Urinary bladder (tissue), 4 donors: Measurements from ENCODE around the gene ZC3H7B. TPM values are rescaled to one million over a fixed set of nuclear protein-coding genes. Genes with fewer than 3 reads are reported as not detected.

ENCODE experiments used
- DNase-seq: peaks from one replicate; pipeline ENCODE4 v3.0.0-alpha.2; 2015; ENCODE audit errors: extremely low spot score
- H3K27ac ChIP-seq: one replicate; pipeline ENCODE4 v1.5.1; 2013; ENCODE audit warnings: low read depth, mild to moderate bottlenecking, moderate library complexity
- H3K36me3 ChIP-seq: one replicate; pipeline ENCODE4 v1.6.1; 2013; ENCODE audit warnings: mild to moderate bottlenecking, moderate library complexity; ENCODE audit not compliant: insufficient read depth
- H3K4me1 ChIP-seq: one replicate; pipeline ENCODE4 v1.6.1; 2013; ENCODE audit warnings: mild to moderate bottlenecking, moderate library complexity; ENCODE audit not compliant: insufficient read depth
- H3K4me3 ChIP-seq: one replicate; pipeline ENCODE4 v1.5.1; 2013; ENCODE audit warnings: low read depth, low read length
- WGBS: extraction: QIAGEN DNeasy Blood & Tissue Kit; methylation state at CpG from one replicate; pipeline ENCODE4 v1.1.7; 2013; 5-methylcytosine and 5-hydroxymethylcytosine counted together
- polyA plus RNA-seq: library from polyadenylated mRNA; stranded (reverse); fragments of 200-250 nt; gene quantifications from one replicate; pipeline ENCODE4 v1.2.3, GENCODE V29; 2013
- total RNA-seq: library from RNA; depleted of rRNA; stranded (reverse); fragments of >200 nt; gene quantifications from one replicate; pipeline ENCODE4 v1.2.3, GENCODE V29; 2014
- donor health status: healthy with polysubstance abuse.
- donor health status: healthy.

ZC3H7B gene
- total and polyA plus RNA-seq, 2 donors: 30.0 to 42.1 TPM

- no peak overlapping the region for H3K27ac ChIP-seq
- 98% methylated on average over 16 of the region's 16 CpGs for WGBS
- no peak for DNase-seq
- no peaks in the 10 kb centered on the region for H3K4me1 ChIP-seq
- H3K4me3 ChIP-seq: no peak overlapping the region
- H3K36me3 ChIP-seq: peaks cover 13% of the 10 kb centered on the region
These were observed 33.4 kb upstream of the ZC3H7B start for GRCh38 chr22:41267958-41268357.

- WGBS: 93% methylated on average over 9 of the region's 9 CpGs
- no peak overlapping the region for H3K4me3 ChIP-seq
- no peak for DNase-seq
- no peaks in the 10 kb centered on the region for H3K4me1 ChIP-seq
- H3K27ac ChIP-seq: no peak overlapping the region
- peaks cover 12% of the 10 kb centered on the region for H3K36me3 ChIP-seq
These were observed 29.5 kb upstream of the ZC3H7B start for GRCh38 chr22:41271787-41272186.

GRCh38 chr22:41273128-41273527 is 28.2 kb upstream of the ZC3H7B start:
- WGBS: 97% methylated on average over 7 of the region's 7 CpGs
- Histone ChIP-seq H3K4me1 (no peaks in the 10 kb centered on the region), H3K27ac (no peak overlapping the region), H3K36me3 (peaks cover 14% of the 10 kb centered on the region), H3K4me3 (no peak overlapping the region)
- no peak for DNase-seq

GRCh38 chr22:41274856-41275255 is 26.5 kb upstream of the ZC3H7B start:
- no peaks in the 10 kb centered on the region for H3K4me1 ChIP-seq
- DNase-seq: no peak
- H3K36me3 ChIP-seq: peaks cover 14% of the 10 kb centered on the region
- WGBS: 89% methylated on average over 4 of the region's 4 CpGs
- H3K4me3 ChIP-seq: no peak overlapping the region
- no peak overlapping the region for H3K27ac ChIP-seq

DNA sequence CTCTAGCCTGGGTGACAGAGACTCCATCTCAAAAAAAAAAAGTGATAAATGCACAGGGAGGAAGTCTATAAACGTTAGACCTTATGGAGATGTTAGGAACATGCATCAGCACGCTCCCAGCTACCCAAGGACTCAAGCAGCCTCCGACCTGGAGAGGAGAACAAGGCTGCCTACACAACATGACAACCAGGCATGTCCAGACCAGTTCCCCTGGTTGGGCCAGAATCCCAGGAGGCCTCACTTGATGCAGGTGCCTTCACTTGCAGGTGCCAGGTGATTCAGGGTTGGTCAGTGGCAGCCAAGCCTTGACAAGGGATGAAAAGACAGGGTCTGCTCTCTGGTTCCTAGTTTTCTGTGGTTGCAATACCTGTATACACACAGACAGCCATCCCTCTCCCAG is 21.3 kb upstream of the ZC3H7B start:
- peak; percentile 69 for DNase-seq
- H3K36me3 ChIP-seq: peaks cover 3% of the 10 kb centered on the region
- 78% methylated on average over 3 of the region's 3 CpGs for WGBS
- H3K27ac ChIP-seq: no peak overlapping the region
- no peak overlapping the region for H3K4me3 ChIP-seq
- H3K4me1 ChIP-seq: no peaks in the 10 kb centered on the region

- no peak for DNase-seq
- no peaks in the 10 kb centered on the region for H3K4me1 ChIP-seq
- WGBS: 90% methylated on average over 2 of the region's 2 CpGs
- no peak overlapping the region for H3K4me3 ChIP-seq
- no peak overlapping the region for H3K27ac ChIP-seq
- peaks cover 3% of the 10 kb centered on the region for H3K36me3 ChIP-seq
These were observed 20.5 kb upstream of the ZC3H7B start for GRCh38 chr22:41280854-41281253.

DNA sequence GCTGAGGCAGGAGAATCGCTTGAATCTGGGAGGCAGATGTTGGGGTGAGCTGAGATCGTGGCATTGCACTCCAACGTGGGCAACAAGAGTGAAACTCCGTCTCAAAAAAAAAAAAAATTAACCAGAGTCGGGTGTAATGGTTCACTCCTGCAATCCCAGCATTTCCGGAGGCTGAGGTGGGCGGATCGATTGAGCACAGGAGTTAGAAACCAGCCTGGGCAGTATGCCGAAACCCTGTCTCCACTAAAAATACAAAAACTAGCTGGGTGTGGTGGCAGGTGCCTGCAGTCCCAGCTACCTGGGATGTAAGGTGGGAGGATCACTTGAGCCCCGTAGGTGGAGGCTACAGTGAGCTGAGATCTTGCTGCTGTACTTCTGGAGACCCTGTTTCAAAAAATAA is 16.9 kb upstream of the ZC3H7B start:
- DNase-seq: no peak
- 90% methylated on average over 10 of the region's 10 CpGs for WGBS
- Histone ChIP-seq H3K36me3 (no peaks in the 10 kb centered on the region), H3K27ac (no peak overlapping the region), H3K4me3 (no peak overlapping the region), H3K4me1 (no peaks in the 10 kb centered on the region)

DNA sequence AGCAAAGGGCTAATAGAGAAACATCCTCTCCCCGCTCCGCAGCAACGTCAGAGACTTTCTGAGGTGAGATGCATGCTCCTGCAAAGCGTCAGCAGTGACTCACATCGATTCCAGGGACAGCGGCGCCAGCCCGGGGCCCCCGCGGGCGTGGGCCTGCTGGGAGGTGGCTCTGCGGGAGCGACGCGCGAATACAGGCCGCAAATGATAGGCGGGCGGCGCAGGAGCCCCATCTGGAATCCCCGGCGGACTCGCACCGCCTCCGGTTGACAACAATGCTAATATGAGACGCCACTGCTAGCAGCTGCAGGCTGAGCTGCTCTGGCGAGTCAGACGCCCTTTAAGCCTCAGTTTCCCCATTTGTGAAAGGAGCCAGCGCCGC is 15.9 kb upstream of the ZC3H7B start:
- Histone ChIP-seq H3K4me3 (peak overlapping the region; percentile 78), H3K27ac (peak overlapping the region; percentile 75), H3K36me3 (no peaks in the 10 kb centered on the region), H3K4me1 (no peaks in the 10 kb centered on the region)
- no peak for DNase-seq
- under 1% methylated on average over 30 of the region's 30 CpGs for WGBS

DNA sequence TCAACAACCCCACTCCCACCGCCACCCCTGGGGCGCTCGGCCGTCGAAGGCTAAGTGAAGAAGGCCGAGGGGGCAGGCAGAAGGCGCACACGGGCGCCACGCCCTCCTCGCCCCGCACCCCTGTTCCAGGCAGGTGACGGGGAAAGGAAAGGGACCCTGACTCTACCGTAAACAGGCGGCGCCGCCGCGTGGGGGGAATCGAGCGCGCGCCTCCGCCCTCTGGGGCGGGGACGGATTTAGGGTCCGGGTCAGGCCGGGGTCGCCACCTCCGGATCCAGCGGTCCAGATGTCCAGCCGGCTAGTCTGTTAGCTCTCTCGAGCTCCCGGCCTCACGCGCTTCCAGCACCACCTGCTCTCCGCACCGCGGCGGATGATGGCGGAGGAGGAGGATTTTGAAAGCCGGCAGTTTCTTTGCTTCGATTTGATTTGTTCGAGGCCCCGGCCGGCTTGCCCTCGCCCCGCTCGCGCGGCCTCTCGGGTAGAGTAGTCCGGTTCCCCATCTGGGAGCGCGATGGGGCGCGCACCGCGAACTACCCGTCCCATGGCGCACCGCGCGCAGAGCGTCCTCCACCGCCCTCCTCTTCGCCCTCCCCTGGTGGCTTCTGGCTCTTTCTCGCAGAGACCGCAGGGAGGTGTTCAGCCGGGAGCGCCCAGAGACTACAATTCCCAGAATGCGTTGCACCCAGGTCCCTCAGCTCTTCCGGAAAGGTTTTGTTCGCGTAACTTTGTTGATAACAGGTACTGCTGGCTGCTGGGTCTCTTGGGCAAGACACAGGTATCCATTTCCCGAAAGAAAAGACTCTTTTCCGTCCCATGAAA is 15.3 kb upstream of the ZC3H7B start, which contains the start of gene RANGAP1:
TSS of gene RANGAP1 (minus strand) at position 368 of the 819 bp plus-strand sequence. CDS start 5,143 bp downstream, outside the sequence.
- DNase-seq: peak; percentile 98
- no peaks in the 10 kb centered on the region for H3K4me1 ChIP-seq
- WGBS: under 1% methylated on average over 77 of the region's 77 CpGs
- H3K4me3 ChIP-seq: peak within 1 kb of the TSS; percentile 78
- H3K36me3 ChIP-seq: no peaks in the 10 kb centered on the region
- peak within 1 kb of the TSS; percentile 75 for H3K27ac ChIP-seq

DNA sequence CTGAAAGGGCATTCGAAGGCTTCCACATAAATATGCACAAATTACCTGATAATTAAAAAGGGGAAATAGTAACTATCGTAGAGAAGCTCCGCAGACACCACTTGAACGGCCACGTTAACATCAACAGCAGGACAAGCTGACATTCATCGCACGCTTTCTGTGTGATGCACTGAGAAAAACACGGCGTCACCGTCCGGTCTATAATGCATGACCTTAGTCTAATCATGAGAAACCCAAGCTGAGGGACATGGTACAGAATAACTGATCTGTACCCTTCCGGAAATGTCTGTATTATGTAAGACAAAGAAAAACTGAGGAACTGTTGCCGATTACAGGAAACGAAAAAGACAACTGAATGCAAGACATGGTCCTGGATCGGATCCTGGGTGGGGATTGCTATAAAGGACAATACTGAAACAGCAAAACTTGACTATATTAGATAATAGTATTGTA is 14.7 kb upstream of the ZC3H7B start:
- Histone ChIP-seq H3K27ac (no peak overlapping the region), H3K36me3 (no peaks in the 10 kb centered on the region), H3K4me1 (no peaks in the 10 kb centered on the region), H3K4me3 (peak overlapping the region; percentile 32)
- 2% methylated on average over 15 of the region's 15 CpGs for WGBS
- DNase-seq: no peak

- Histone ChIP-seq H3K4me1 (no peaks in the 10 kb centered on the region), H3K4me3 (no peak overlapping the region), H3K36me3 (no peaks in the 10 kb centered on the region), H3K27ac (peak overlapping the region; percentile 64)
- WGBS: 57% methylated on average over 9 of the region's 9 CpGs
- no peak for DNase-seq
These were observed 12.9 kb upstream of the ZC3H7B start for GRCh38 chr22:41288245-41288946.

- no peaks in the 10 kb centered on the region for H3K4me1 ChIP-seq
- H3K36me3 ChIP-seq: no peaks in the 10 kb centered on the region
- no peak for DNase-seq
- no peak overlapping the region for H3K27ac ChIP-seq
- WGBS: 92% methylated on average over 1 of the region's 1 CpG
- H3K4me3 ChIP-seq: no peak overlapping the region
These were observed 11.7 kb upstream of the ZC3H7B start for GRCh38 chr22:41289671-41290070.

DNA sequence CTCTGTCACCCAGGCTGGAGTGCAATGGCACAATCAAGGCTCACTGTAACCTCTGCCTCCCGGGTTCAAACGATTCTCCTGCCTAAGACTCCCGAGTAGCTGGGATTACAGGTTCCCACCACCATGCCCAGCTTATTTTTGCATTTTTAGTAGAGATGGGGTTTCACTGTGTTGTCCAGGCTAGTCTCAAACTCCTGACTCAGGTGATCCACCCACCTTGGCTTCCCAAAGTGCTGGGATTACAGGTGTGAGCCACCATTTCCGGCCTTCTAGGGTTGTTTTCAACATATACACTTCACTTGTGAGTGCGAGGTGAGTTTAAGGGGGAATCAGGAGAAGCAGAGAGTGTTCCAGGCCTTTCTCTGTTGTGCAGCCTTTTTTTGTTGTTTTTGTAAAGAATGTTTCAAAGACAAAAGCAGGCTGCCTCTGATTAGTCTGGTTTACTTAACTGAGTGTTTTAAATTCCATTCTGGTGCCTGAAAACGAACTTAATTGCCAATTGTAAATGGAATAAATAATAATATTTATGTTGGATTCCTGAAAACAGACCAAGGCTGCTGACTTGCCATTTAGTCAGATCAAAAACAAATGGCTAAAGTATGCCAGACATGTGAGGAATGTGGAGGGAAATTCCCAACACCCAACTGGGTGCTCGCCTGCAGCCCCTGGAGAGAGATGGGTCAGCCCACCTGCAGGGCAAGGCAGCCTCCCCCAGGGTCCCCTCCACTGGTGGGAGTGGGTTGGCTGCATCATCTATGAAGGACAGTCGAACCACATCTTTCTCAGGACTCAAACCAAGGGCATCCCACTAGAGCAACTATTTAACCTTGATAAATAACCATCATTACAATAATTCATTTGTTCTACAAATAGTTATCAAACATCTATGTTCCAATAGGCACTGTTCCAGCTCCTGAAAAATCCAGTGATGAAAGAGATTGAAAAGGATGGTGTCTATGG is 10.8 kb upstream of the ZC3H7B start:
- 56% methylated on average over 8 of the region's 8 CpGs for whole genome bisulfite sequencing
- H3K4me3 ChIP-seq: no peak overlapping the region
- DNase-seq: no peak
- no peaks in the 10 kb centered on the region for H3K36me3 ChIP-seq
- no peak overlapping the region for H3K27ac ChIP-seq
- H3K4me1 ChIP-seq: no peaks in the 10 kb centered on the region
